ENCODE measurements around the gene PPIP5K1.
"Not testable (repeated sequence)": the region's sequence is repeated elsewhere in the genome, so short reads cannot be mapped to it uniquely, and the experiment has no call there.

- TF ChIP-seq CTCF, EP300 (IDR thresholded peaks at IDR 0.05): not testable (repeated sequence)
Observed at GRCh38 chr15:43618700-43619099, 28.7 kb upstream of the PPIP5K1 start, which contains the start of gene STRC.
